OCI-LY3 (cell line): Measurements from ENCODE around the gene CLIC5.

Experiments used
- CTCF ChIP-seq: fragments of 200-600, 300-600 bp; sonication (generic); IDR thresholded peaks from 2 replicates; pipeline ENCODE4 v1.5.1; 2014; ENCODE audit warnings: antibody characterized with exemption, low read length, low read depth
- EZH2phosphoT487 ChIP-seq: fragments of 200-600 bp; shearing (Covaris generic); IDR thresholded peaks from 2 replicates; pipeline ENCODE4 v1.6.1; 2018; ENCODE audit warnings: antibody characterized with exemption, mixed run types, low read depth

GRCh38 chr6:46017726-46018125 lies 2.1 kb upstream of the CLIC5 start:
- no peak for TF ChIP-seq CTCF
- no peak for TF ChIP-seq EZH2phosphoT487
